Stimulated activated CD4-positive, alpha-beta T cell treated with anti-CD3 and anti-CD28 coated beads, Interleukin-4, amount 100 ng/mL, for 48 hours (primary cell): ENCODE results near the gene PDE4C.

ENCODE experiments used
- DNase-seq, 2 donors: peaks; one replicate each; pipeline ENCODE4 v3.0.0-alpha.2; 2020; ENCODE audit warnings: low read depth in 2 of 2

The PDE4C gene

DNA sequence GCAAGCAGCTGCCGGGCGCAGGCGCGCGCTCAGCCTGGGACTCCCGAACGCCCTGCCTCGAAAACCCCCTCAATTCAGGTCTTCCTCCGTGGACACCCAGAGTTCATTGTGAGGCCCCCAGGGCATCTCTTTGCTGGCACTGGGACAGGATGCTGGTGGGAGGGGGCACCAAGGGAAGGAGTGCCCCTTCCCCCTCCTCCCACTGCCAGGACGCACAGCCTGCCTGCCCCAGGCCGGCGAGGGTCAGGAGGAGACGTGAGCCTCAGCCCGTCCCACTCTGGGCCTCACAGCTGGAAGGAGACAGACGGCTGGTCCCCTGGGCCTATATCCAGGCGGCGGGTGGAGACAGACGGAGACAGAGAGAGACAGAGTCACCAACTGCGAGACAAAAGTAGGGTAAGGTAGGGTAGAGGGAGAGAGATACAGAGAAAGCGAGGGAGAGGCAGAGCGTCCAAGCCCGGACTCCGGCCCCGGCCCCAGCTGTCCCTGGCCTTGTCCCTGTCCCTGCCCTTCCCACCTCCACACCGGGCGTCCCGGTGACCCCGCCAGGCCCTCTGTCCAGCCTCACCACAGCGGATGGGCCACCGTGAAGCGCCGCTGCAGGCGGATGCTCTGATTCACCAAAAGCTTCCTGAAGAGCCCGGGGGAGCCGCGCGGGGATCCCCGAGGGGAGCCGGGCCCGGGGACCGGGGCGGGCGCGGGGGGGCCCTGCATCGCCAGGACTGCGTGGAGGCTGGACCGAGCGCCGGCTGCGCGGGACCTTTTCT, at the start of gene PDE4C:
Gene PDE4C (minus strand): TSS at position 737 of the 767 bp plus-strand sequence. CDS start 23 bp downstream, at position 714.
- DNase-seq = no peak

- DNase-seq = no peak
Measured at GRCh38 chr19:18274781-18275356, 48.6 kb upstream of the PDE4C start.

DNA sequence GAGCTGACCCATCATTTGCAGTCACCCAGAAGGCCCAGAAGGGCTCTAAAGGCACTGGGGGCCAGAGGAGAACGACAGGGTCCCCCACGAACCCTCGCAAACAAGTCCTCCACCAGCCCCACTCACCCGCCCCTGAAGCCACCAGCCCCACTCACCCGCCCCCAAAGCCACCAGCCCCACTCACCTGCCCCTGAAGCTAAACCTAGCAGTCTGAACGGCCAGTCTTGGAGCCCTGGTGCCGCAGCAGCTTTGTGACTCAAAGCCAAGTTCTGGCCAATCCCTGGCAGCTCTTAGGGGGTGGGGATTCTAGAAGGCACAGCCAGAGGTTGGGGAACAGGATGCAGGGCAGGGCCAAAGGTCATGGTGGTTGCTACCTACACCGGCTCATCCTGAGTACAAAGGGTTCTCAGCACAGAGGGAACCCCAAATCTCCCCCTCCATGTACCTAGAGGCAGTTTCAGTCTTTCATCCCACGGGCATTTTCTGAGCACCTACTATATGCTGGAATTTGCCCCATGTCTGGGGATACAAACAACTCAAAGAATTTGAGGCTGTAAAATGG, 48.1 kb upstream of the PDE4C start, which contains the start of gene IQCN:
Gene IQCN (minus strand): TSS at position 234 of the 562 bp plus-strand sequence. CDS start 4,974 bp downstream, outside the sequence.
- DNase-seq = no peak

DNA sequence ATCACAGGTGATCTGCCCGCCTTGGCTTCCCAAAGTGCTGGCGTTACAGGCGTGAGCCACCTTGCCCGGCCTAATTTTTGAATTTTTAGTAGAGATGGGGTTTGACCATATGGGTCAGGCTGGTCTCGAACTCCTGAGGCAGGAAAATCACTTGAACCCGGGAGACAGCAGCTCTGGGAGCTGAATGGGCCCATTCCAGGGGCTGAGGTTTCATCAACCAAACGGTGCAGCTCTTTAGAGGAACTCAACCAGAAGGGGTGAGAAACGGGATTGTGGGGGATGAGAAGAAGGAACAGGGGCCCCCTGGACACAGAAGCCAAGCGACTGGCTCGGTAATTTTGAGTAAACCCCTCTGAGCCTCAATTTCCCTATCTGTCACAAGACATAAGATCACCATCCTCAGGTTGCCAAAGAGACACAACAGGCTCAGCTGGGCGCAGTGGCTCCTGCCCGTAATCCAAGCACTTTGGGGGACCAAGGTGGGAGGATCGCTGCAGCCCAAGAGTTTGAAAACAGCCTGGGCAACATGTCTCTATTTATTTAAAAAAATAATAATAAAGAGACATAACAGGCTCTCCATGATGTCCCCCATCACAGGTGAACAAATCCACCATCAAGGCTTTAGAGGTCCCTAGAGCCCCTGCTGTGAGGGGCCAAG, 47.5 kb upstream of the PDE4C start:
- DNase-seq = no peak

GRCh38 chr19:18271433-18271841, 45.2 kb upstream of the PDE4C start:
- no peak for DNase-seq

DNA sequence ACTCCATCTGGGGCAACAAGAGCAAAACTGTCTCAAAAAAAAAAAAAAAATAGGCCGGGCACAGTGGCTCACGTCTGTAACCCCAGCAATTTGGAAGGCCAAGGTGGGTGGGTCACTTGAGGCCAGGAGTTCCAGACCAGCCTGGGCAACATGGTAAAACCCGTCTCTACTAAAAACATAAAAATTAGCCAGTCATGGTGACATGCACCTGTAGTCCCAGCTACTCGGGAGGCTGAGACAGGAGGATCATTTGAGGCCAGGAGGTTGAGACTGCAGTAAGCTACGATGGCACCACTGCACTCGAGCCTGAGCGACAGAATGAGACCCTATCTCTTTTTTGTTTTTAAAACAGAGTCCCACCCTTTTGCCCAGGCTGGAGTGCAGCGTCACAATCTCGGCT, 44.1 kb upstream of the PDE4C start:
- no peak for DNase-seq

GRCh38 chr19:18269070-18269723, 43.0 kb upstream of the PDE4C start:
- no peak for DNase-seq

DNA sequence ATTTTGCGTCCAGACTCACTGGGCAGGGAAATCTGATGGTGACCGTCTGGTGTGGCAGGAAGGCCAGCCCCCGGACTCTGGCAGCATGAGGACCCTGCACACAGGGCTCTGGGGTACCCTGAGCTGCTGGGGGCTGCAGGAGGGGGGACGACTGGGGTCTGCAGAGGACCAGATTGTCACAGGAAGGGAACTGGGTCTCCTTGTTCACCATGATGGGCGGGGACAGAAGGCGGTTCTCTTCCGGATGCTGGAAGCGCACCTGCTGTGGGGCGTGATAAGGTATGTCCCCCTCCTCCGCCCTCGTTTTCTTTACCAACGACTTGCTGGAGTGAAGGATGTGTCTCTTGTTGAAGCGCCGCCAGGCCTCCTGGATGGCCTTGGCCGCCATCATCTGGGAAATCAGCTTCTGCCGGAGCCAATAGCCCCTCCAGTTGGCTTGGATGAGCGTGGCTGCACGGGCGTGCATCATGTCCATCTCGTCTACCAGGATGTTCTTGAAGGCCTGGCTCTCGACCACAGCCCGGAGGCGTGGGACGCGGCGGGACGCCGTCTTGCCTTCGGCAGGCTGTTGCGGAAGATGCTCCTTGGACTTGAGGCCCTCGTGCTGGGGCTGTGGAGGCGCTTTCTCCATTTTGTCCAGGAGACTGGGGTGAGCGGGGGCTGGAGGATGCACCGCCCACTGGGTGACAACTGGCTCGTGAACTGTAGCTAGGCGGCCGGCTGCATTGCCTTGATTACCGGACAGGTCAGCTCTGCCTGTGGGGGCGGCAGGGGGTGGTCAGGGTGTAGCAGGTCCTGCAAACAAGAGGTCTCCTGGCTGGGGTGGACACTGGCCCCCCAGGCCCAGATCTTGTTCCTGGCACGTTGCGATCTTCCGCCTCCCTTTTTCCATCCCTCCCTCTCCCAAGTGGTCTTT, 40.8 kb upstream of the PDE4C start:
- DNase-seq = no peak

- no peak for DNase-seq
Measured at GRCh38 chr19:18265582-18265981, 39.3 kb upstream of the PDE4C start.

DNA sequence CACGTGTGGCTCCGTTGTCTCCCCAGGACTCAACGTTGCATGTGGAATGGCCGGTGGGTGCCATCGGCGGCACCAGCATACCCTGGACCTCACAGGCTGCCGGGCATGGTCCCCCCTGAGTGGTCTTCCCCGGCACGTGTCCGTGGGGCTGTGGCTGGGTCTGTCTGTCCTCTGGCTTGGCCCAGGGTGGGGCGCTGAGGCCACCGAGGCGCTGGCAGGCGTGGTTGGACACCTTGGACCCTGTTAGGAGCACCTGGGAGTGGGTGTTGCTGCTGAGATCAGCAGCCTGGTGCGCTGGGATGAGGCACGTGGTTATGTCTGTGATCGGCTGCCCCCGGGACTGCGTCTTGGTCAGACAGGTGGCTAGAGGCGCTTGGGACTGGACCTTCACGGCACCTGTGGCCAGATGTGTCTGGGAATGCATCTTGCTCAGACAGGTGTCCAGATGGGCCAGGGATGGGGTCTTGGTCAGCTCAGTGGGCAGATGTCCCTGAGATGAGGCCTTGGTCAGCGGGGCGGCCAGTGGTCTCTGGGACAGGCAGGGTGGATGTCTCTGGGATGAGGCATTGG, 38.8 kb upstream of the PDE4C start:
- DNase-seq = no peak

DNA sequence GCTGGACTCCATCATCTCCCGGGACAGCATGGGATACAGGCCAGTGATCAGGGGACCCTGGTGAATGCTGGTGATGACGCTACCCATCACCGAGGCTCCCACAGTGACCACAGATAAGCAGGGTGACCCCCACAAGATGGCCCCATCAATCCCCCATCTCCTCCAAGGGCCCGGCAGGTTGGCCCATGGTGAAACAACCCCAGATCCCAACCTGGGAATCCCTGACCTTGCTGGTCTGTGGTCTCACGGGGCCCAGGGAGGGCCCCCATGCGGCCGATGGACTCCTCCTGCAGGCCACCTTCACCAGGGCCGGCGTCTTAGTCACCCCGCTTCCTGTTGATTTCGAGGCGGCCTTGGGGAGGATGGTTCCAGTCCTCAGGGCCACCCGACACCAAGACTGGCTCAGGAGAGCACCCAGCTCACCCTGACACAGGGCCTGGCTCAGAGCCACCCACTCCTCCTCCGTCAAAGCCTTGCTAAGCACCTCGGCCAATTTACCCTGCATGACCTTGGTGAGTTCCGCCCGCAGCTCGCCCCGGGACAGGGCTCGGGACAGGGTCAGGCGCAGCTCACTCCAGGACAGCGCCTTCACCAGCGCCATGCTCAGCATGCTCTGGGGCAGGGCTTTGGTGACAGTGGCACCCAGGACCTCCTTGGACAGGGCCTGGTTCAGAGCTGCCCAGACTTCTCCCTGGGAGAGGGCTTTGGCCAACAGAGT, 38.1 kb upstream of the PDE4C start:
- DNase-seq = no peak

DNA sequence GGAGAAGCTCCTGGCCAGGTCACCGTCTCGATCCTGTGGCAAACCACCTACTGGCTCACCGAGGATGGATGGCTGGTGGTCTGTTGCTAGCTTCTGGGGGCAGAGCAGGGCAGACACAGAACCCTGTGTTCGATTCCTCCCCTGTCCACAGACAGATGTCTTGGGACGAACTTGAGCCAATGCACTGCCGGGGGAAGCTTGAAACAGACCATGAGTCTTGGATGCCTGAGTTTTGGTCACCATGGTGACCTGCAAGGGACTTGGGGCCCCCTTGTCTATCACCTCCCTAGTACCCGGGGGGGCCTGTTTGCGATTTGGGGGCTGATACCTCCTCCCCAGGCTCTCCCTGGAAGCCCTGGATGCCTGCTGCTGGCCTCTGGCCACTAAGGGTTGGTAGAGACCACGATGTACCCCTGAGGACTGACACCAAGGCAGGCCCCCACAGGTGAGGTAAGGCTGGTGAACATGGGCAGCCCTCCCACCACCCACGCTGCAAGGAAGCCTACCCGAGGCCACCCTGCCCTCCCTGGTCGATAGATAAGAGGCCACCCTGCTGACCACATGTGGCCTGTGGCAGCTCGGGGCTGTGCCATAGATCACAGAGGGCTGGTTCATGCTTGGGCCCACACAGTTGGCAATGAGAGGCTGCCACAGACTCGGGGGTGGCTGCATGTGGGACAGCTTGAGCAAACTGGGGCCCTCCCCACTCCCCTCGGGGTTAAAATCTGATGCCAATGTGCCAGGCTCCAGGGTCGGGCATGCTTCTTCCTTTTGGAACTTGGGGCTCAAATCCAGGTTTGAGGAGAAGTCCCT, 37.3 kb upstream of the PDE4C start:
- no peak for DNase-seq

GRCh38 chr19:18262917-18263316, 36.7 kb upstream of the PDE4C start:
- DNase-seq = no peak

- no peak for DNase-seq
Measured at GRCh38 chr19:18262144-18262543, 35.9 kb upstream of the PDE4C start.

- DNase-seq = no peak
Measured at GRCh38 chr19:18261474-18261873, 35.2 kb upstream of the PDE4C start.

- DNase-seq = no peak
Measured at GRCh38 chr19:18259893-18260292, 33.7 kb upstream of the PDE4C start.

- no peak for DNase-seq
Measured at GRCh38 chr19:18257503-18258470, 31.5 kb upstream of the PDE4C start.
